ENCODE results near the gene MAP2K2.

Gene MAP2K2

GRCh38 chr19:4045597-4046361, 78.1 kb downstream of the MAP2K2 start:
- DNase-seq: no peak
- no peak overlapping the region for H3K4me3 ChIP-seq
- no peaks in the 10 kb centered on the region for H3K27me3 ChIP-seq
- TF ChIP-seq CTCF (IDR thresholded peaks at IDR 0.05): no peak
- H3K27ac ChIP-seq: no peak overlapping the region
- H3K36me3 ChIP-seq: peaks cover 12 to 72% (median 60%) of the 10 kb centered on the region in 3 donors
- peaks cover 0 to 27% (median 5%) of the 10 kb centered on the region in 4 donors for H3K4me1 ChIP-seq
- no peaks in the 10 kb centered on the region for H3K9me3 ChIP-seq
- intact Hi-C loops (cut with DNase I; ENCODE audit: low total_unique reads): no loop called here

DNA sequence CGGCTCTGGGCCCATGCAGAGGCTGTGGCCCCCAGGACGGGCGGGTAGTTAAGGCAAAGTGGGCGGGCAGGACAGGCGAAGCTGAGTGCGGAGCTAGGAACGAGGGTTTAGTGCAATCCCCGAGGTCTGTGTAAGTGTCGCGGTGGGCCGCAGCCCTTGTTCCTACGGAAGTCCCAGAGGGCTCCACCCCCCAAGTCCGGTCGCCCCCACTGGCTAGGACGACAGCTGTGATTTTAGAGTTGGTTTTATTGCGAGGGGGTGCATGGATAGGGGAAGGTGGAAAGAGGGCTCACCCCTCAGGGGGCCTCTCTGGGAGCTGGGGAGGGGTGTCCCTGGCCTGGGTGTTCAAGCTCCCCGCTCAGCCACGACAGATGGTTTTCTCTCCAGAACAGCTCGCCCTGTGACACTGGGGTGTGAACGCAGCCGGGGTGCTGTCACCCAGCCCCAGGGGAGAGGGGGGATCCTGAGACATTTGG, 78.9 kb downstream of the MAP2K2 start:
- H3K4me1 ChIP-seq: peaks cover 0 to 27% (median 5%) of the 10 kb centered on the region in 4 donors
- no peak for DNase-seq
- H3K27ac ChIP-seq: no peak overlapping the region
- no peaks in the 10 kb centered on the region for H3K9me3 ChIP-seq
- H3K4me3 ChIP-seq: no peak overlapping the region
- TF ChIP-seq CTCF (IDR thresholded peaks at IDR 0.05): no peak
- intact Hi-C loops (cut with DNase I; ENCODE audit: low total_unique reads): no loop called here
- H3K27me3 ChIP-seq: no peaks in the 10 kb centered on the region
- peaks cover 8 to 65% (median 54%) of the 10 kb centered on the region in 3 donors for H3K36me3 ChIP-seq

GRCh38 chr19:4043966-4044715, 79.8 kb downstream of the MAP2K2 start:
- TF ChIP-seq CTCF (IDR thresholded peaks at IDR 0.05): no peak
- H3K4me3 ChIP-seq: no peak overlapping the region
- DNase-seq: no peak
- peaks cover 8 to 56% (median 46%) of the 10 kb centered on the region in 3 donors for H3K36me3 ChIP-seq
- no peak overlapping the region for H3K27ac ChIP-seq
- no peaks in the 10 kb centered on the region for H3K9me3 ChIP-seq
- no peaks in the 10 kb centered on the region for H3K27me3 ChIP-seq
- intact Hi-C loops (cut with DNase I; ENCODE audit: low total_unique reads): no loop called here
- H3K4me1 ChIP-seq: peaks cover 0 to 22% (median under 1%) of the 10 kb centered on the region in 4 donors

- TF ChIP-seq CTCF (IDR thresholded peaks at IDR 0.05): no peak
- Histone ChIP-seq H3K4me3 (no peak overlapping the region), H3K4me1 (peaks cover 0 to 22% (median 0%) of the 10 kb centered on the region in 4 donors), H3K27ac (no peak overlapping the region), H3K36me3 (peaks cover 8 to 62% (median 47%) of the 10 kb centered on the region in 3 donors), H3K27me3 (no peaks in the 10 kb centered on the region), H3K9me3 (no peaks in the 10 kb centered on the region)
- intact Hi-C loops (cut with DNase I; ENCODE audit: low total_unique reads): no loop called here
- DNase-seq: no peak
Observed at GRCh38 chr19:4043401-4043800, 80.5 kb downstream of the MAP2K2 start.

DNA sequence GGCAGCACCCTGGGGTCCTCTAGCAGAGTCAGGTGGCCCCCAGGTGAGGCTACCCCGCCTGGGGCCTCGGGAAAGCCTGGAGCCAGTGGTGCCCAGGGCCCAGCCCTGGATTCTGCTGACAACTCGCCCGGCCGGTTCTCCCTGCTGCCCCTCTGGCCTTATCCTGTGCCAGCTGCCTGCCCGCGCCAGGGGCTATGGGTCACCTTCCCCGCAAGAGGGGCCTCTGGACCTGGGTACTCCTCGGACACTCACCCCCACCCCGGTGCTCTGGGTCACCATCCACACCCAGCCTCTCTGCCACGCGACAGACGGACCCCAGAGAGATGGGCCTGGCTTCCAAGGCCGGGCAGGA, 81.2 kb downstream of the MAP2K2 start:
- H3K27ac ChIP-seq: no peak overlapping the region
- DNase-seq: no peak
- H3K4me1 ChIP-seq: peaks cover 0 to 22% (median 0%) of the 10 kb centered on the region in 4 donors
- no peak overlapping the region for H3K4me3 ChIP-seq
- no peaks in the 10 kb centered on the region for H3K9me3 ChIP-seq
- intact Hi-C loops (cut with DNase I; ENCODE audit: low total_unique reads): no loop called here
- peaks cover 12 to 62% (median 47%) of the 10 kb centered on the region in 3 donors for H3K36me3 ChIP-seq
- TF ChIP-seq CTCF (IDR thresholded peaks at IDR 0.05): no peak
- H3K27me3 ChIP-seq: no peaks in the 10 kb centered on the region

Measured in tibial artery (tissue), 4 donors.